ENCODE measurements around the gene STPG2. TPM values are rescaled to one million over a fixed set of nuclear protein-coding genes. Genes with fewer than 3 reads are reported as not detected.

Gene STPG2
- total and polyA plus RNA-seq, 2 donors (not counting 1 experiment from before 2014, with no cell fraction given) = 0.13 to 0.49 TPM

DNA sequence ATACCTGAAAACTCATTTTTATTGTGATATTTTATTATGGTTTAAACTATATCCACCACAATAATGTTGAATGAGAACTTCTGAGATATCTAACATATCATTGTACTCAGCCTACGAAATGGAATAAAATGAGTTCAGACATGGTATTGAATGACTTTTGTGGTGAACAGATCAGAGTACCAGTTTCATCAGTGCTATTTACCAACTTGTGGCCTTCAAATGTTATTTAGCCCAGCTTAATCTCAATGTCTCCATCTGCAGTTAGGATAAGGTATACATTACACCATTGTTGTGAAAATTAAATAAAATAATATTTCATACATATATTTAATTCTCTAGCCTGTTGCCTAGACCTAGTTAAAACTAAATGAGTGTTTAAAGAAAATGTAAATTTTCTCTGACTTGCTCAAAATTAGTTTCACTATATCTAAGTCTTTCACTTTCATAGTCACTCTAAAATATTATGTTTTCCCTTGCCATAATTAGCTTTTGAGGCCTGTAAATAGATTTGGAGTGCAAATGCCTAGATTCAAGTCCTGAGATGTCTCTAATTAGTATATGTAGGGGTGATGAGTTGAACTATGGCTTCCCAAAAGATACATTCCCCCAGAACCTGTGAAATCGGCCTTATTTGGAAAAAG, 594.2 kb downstream of the STPG2 start:
- POLR2A ChIA-PET = no interaction called here
- Histone ChIP-seq H3K4me2 (replicated peaks; ENCODE audit: low read depth, low read length, poor library complexity, severe bottlenecking) (no peak overlapping the region), H3K9ac (ENCODE audit: low read length) (no peak overlapping the region), H3K27ac (ENCODE audit: low read length in 2 of 2) (no peak overlapping the region), H4K20me1 (ENCODE audit: control insufficient read depth, insufficient read depth, low read length, poor library complexity, severe bottlenecking) (no peaks in the 10 kb centered on the region), H3K4me1 (ENCODE audit: control insufficient read depth in 2 of 2, insufficient read depth in 2 of 2, low read length in 2 of 2) (no peaks in the 10 kb centered on the region), H3K4me3 (ENCODE audit: control extremely low read depth in 1 of 5, extremely low read depth in 1 of 5, insufficient read depth in 1 of 5, low read depth in 2 of 5, low read length in 4 of 5) (no peak overlapping the region), H3K27me3 (replicated peaks in 1 of 4; ENCODE audit: control extremely low read depth in 1 of 4, control insufficient read depth in 3 of 4, insufficient read depth in 4 of 4, low read length in 3 of 4) (no peaks in the 10 kb centered on the region), H3K79me2 (ENCODE audit: control insufficient read depth, insufficient read depth, low read length) (no peaks in the 10 kb centered on the region), H2AFZ (ENCODE audit: insufficient read depth, low read depth, low read length, poor library complexity, severe bottlenecking) (no peak overlapping the region), H3K9me3 (ENCODE audit: control extremely low read depth in 1 of 3, control insufficient read depth in 2 of 3, insufficient read depth in 1 of 3, low read length in 2 of 3) (peaks cover 0 to 7% (median 0%) of the 10 kb centered on the region in 3 donors), H3K36me3 (replicated peaks in 1 of 2; ENCODE audit: control extremely low read depth in 1 of 2, control insufficient read depth in 1 of 2, extremely low read depth in 1 of 2, insufficient read depth in 2 of 2, low read length in 1 of 2) (no peaks in the 10 kb centered on the region)
- DNase-seq (no peak), ATAC-seq (ENCODE audit: low read depth) (no peak)
- Mint-ChIP-seq H3K4me3 (no peak overlapping the region), H3K27ac (no peak overlapping the region), H3K27me3 (no peaks in the 10 kb centered on the region), H3K9me3 (ENCODE audit: insufficient read depth) (peaks cover 3% of the 10 kb centered on the region), H3K4me1 (no peaks in the 10 kb centered on the region)
- CTCF ChIA-PET = no interaction called here
- no peak for TF ChIP-seq EZH2 (IDR thresholded peaks at IDR 0.05; ENCODE audit: borderline replicate concordance, insufficient read depth, low read depth, low read length, poor library complexity, severe bottlenecking)
- TF ChIP-seq, protein P1, sequence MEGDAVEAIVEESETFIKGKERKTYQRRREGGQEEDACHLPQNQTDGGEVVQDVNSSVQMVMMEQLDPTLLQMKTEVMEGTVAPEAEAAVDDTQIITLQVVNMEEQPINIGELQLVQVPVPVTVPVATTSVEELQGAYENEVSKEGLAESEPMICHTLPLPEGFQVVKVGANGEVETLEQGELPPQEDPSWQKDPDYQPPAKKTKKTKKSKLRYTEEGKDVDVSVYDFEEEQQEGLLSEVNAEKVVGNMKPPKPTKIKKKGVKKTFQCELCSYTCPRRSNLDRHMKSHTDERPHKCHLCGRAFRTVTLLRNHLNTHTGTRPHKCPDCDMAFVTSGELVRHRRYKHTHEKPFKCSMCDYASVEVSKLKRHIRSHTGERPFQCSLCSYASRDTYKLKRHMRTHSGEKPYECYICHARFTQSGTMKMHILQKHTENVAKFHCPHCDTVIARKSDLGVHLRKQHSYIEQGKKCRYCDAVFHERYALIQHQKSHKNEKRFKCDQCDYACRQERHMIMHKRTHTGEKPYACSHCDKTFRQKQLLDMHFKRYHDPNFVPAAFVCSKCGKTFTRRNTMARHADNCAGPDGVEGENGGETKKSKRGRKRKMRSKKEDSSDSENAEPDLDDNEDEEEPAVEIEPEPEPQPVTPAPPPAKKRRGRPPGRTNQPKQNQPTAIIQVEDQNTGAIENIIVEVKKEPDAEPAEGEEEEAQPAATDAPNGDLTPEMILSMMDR (IDR thresholded peaks at IDR 0.05) = no peak
- no CpG with 5 or more reads among the region's 2 CpGs for WGBS (ENCODE audit: insufficient coverage)
- intact Hi-C loops (cut with micrococcal nuclease) = no loop called here

DNA sequence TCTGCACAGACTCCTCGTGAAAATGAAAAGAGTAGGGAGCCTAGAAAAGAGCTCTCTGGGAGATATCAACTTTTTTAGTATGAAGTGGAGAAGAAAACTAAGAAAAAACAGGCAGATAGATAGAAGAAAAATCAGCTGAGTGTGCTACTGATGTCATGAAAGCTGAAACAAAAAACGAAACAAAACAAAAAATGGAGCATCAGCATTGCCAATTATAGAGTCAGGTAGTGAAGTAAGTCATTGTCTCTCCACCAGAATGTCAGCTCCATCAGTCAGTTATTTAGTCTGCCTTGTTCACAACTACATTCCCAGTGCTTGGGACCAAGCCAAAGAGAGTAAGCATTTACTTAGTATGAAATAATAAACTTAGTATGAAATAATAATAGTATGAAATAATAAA, 595.1 kb downstream of the STPG2 start:
- ATAC-seq (ENCODE audit: low read depth) = no peak
- no peaks in the 10 kb centered on the region for H3K79me2 ChIP-seq (ENCODE audit: control insufficient read depth, insufficient read depth, low read length)
- no peak overlapping the region for H3K27ac ChIP-seq (ENCODE audit: low read length in 2 of 2)
- H3K4me3 Mint-ChIP-seq = no peak overlapping the region
- 70% methylated on average over 2 of the region's 2 CpGs for WGBS (ENCODE audit: insufficient coverage)
- intact Hi-C loops (cut with micrococcal nuclease) = no loop called here
- no peak overlapping the region for H3K4me3 ChIP-seq (ENCODE audit: control extremely low read depth in 1 of 5, extremely low read depth in 1 of 5, insufficient read depth in 1 of 5, low read depth in 2 of 5, low read length in 4 of 5)
- peaks cover 3% of the 10 kb centered on the region for H3K9me3 Mint-ChIP-seq (ENCODE audit: insufficient read depth)
- no peaks in the 10 kb centered on the region for H3K36me3 ChIP-seq (replicated peaks in 1 of 2; ENCODE audit: control extremely low read depth in 1 of 2, control insufficient read depth in 1 of 2, extremely low read depth in 1 of 2, insufficient read depth in 2 of 2, low read length in 1 of 2)
- ChIA-PET POLR2A (no interaction called here), CTCF (no interaction called here)
- H2AFZ ChIP-seq (ENCODE audit: insufficient read depth, low read depth, low read length, poor library complexity, severe bottlenecking) = no peak overlapping the region
- H3K27me3 ChIP-seq (replicated peaks in 1 of 4; ENCODE audit: control extremely low read depth in 1 of 4, control insufficient read depth in 3 of 4, insufficient read depth in 4 of 4, low read length in 3 of 4) = no peaks in the 10 kb centered on the region
- H4K20me1 ChIP-seq (ENCODE audit: control insufficient read depth, insufficient read depth, low read length, poor library complexity, severe bottlenecking) = no peaks in the 10 kb centered on the region
- no peaks in the 10 kb centered on the region for H3K4me1 Mint-ChIP-seq
- TF ChIP-seq, protein P1 (IDR thresholded peaks at IDR 0.05) = no peak
- TF ChIP-seq EZH2 (IDR thresholded peaks at IDR 0.05; ENCODE audit: borderline replicate concordance, insufficient read depth, low read depth, low read length, poor library complexity, severe bottlenecking) = no peak
- H3K4me2 ChIP-seq (replicated peaks; ENCODE audit: low read depth, low read length, poor library complexity, severe bottlenecking) = no peak overlapping the region
- H3K27me3 Mint-ChIP-seq = no peaks in the 10 kb centered on the region
- H3K27ac Mint-ChIP-seq = no peak overlapping the region
- H3K4me1 ChIP-seq (ENCODE audit: control insufficient read depth in 2 of 2, insufficient read depth in 2 of 2, low read length in 2 of 2) = no peaks in the 10 kb centered on the region
- H3K9me3 ChIP-seq (ENCODE audit: control extremely low read depth in 1 of 3, control insufficient read depth in 2 of 3, insufficient read depth in 1 of 3, low read length in 2 of 3) = peaks cover 0 to 7% (median 0%) of the 10 kb centered on the region in 3 donors
- no peak overlapping the region for H3K9ac ChIP-seq (ENCODE audit: low read length)
- no peak for DNase-seq

All from B cell (primary cell).